NCI-H1930 (cell line): ENCODE results near the gene HBS1L.

Experiments
- DNase-seq, 2 experiments: peaks; one replicate each; lab custom pipeline; 2025; lab: John Stamatoyannopoulos, UW

The HBS1L gene

GRCh38 chr6:134999107-134999506, 55.5 kb downstream of the HBS1L start:
- DNase-seq, result no peak

DNA sequence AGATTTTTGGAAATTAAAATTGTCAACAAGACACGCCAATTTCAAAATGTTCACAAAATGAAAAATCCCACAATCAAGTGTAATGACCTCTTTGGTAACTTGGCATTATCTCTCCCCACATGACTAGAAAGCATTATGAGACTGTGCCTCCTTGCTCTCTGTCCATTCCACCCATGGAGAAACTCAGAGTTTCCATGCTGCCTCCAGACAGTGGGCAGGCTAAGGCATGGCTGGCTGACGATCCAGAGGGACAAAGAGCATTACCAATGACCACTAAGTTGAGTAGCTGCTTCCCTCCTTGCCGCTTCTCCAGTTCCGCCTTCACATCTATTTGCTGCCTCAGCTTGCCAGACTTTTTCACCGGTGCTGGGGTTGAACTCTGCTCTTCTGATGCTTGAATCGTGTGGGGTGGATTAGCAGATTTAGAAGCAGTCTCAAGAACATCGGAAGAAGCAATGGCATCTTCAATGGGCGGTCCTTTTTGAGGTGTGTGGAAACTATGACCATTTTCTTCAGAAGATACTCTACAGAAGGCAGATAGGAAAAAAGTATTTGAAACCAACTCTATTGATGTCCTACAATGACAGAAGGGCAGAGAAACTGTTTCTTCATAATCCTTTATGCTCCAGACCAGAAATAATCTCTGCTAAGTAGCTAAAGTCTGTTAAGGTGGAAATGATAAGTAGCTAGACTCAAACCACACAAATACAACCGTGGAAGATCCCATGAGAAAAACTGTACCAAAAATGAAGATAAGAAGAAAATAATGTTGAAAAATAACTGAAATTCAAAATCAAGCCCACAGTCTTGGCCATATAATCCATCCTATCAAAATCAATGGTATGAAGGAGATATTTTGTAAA, 57.3 kb downstream of the HBS1L start:
- DNase-seq, result no peak

DNA sequence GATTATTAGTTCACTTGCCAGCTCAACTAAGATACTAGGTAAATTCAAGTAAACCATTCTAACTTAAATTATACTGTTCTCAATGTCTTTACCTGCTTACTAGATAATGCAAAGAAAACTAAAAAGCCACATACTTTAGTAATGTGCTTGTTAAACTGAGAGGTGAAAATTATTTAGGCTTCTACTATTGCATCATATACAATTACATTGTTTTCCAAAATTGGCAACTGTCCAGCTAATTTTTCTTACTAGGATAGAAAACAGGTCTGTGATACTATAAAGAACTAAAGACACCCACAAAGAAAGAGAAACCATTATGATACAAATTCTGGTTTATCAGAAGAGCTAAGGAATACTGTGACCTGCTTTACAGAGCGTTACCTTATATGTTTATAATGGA, 59.1 kb downstream of the HBS1L start:
- peak in 1 of 2 experiments; percentile 44 for DNase-seq

GRCh38 chr6:134994431-134994830, 60.2 kb downstream of the HBS1L start:
- no peak for DNase-seq

GRCh38 chr6:134992155-134992554, 62.5 kb downstream of the HBS1L start:
- DNase-seq, result no peak

- no peak for DNase-seq
Observed at GRCh38 chr6:134990262-134990661, 64.4 kb downstream of the HBS1L start.

- DNase-seq, result no peak
Observed at GRCh38 chr6:134984821-134985220, 69.8 kb downstream of the HBS1L start.

DNA sequence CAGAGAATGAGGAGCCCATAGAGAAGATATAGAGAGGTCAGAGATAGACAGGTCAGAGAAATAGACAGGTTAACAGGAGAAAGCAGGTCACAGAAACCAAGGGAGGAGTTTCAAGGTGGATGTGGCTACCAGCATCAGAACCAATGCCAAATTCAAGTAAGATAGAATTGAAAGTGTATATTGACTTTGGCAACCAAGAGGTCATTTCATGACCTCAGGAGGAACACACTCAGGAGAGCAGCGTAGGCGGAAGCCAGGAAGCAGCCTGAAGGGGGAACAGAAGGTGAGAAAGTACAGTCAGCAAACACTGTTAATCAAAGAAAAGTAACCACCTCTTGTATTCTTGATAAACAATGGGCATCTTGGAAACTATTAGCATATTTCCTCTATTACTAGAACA, 70.8 kb downstream of the HBS1L start:
- DNase-seq, result no peak

- no peak for DNase-seq
Observed at GRCh38 chr6:134982161-134982560, 72.5 kb downstream of the HBS1L start.

DNA sequence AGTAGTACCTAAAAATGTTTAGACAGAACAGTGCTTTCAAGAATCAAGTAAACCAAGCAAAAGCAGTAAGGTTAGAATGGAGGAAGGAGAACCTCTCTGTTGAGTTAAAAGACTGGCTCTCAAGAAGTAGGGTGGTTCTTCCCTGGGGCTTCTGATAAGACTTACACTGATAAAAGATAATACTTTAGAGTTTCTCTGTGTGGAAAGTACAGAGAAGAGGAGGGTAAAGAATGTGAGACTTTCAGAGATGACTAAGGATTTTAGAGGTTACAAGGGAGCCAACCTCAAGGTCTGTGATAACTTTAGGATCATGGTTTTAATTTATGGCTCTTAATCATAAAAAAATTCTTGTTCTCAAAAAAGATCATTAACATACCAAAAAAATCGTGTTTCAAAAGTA, 73.8 kb downstream of the HBS1L start:
- no peak for DNase-seq

DNA sequence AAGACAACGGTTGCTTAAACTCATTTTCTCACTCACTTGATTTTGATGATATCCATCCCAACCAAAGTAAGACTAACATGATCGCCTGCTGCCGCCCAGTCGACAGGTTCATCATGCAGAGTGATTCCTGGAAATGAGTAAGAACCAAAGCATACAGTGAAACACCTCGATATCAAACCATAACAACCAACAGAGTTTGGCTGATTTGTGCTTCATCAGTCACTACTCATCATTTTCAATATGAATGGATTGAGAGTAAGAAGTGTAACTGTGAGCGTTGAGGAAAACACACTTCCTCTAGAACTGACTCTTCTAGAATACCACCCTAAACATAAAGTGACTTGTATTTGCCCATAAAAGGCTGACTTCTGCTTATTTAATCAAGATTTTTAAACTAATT, 75.5 kb downstream of the HBS1L start:
- DNase-seq, result no peak

- DNase-seq, result no peak
Observed at GRCh38 chr6:134974370-134974769, 80.3 kb downstream of the HBS1L start.

DNA sequence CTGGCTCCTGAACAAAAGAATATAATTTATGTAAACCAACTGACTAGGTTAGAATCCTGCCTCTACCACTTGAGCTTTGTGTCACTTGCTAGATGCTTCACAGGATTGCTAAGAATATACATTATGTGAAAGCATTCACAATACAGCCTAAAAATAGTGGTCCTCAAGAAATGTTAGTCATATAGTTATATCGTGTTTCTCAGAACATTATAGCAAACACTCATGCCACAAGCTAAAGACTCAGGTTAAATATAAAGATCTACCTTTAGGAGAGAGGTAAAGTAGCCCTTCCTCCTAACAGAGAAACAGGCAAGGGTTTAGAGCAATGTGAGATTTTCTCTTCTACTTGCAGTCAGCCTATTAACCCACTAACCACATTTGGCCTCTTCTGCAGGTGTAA, 86.9 kb downstream of the HBS1L start:
- no peak for DNase-seq

DNA sequence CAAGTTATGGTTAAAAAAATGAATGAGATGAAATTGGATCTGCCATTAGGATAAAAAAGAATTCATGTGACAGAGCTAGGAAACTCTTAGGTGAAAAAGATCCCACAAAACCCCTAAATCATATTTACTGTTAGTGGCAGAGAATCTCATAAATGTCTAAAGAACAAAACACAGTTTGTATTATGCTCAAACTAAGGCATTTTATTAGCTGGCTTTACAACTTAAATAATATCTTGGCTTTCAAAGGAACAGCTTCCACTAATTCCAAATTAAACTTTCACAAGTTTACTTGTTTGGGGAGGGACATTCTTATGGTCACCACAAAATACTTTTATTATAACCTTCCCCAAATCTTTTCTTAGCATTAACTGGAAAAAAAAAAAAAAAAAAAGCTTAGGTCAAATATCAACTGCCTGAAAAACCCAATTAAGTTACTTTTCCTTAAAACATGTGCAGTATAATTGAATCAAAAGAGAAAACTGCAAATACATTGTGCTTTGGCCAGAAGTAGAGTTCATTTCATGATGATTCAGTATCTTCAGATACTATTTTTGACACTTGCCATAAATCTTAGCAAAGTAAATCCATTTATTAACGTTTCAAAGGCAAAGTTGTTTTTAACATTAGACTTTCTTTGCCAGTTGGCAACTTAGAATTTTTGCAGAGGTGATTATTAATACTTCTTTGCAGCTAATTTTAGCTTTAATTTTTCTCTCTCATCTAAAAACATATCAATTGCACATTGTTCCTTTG, 90.0 kb downstream of the HBS1L start:
- no peak for DNase-seq

DNA sequence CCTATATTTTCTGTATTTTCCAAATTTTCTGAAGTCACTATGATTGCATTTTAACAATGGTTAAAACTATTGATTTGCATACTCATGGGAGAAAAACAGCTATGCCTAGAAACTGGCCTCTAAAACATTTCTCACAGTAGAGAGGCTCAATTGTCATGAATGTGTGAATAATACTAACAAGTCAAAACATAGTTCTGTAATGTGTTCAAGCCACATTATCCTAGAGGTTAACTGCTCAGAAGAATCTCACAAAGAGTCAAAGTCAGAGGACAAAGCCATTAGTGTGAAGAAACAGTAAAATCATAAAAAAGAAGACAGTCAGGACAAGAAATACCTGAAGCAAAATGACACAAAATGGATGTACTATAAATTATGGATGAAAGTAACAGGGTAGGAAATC, 92.2 kb downstream of the HBS1L start:
- no peak for DNase-seq

DNA sequence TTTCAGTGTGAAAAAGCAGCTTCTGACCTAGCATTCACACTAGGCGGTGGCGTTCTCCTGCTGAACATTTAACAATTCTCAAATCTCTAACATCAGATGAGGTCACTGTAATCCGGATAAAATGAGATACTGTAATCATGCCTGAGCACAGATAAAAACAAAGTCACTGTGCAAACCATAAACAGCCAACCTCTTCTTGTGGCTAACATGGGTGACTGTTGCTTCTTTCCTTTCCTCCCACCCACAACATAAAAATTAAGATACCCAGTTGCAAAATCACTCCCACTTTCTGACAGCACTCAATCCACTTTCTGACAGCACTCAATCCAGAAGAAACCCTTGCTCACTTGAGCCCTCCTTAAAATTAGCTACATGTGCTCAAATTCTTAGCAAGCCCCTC, 93.3 kb downstream of the HBS1L start:
- DNase-seq, result no peak

DNA sequence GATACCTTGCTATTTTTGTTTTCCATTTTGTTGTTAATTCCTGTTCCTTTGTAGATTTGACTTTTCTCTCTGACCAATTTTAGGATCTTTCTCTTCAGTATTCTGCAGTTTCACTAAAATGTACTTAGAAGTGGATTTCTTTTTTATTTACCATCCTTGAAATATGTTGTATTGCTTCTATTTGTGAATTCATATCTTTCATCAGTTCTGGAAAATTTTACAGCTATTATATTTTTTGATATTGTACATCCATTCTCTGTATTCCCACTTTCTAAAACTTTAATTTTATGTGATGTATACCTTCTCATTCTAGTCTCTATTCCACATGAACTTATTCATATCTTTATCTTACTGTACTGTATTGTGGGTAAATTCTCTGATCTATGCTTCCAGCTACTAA, 95.0 kb downstream of the HBS1L start:
- no peak for DNase-seq

- no peak for DNase-seq
Observed at GRCh38 chr6:134956676-134957075, 97.9 kb downstream of the HBS1L start.

GRCh38 chr6:134956032-134956431, 98.6 kb downstream of the HBS1L start:
- no peak for DNase-seq

- DNase-seq, result no peak
Observed at GRCh38 chr6:134954272-134955000, 100.2 kb downstream of the HBS1L start.

- DNase-seq, result no peak
Observed at GRCh38 chr6:134951494-134952263, 102.9 kb downstream of the HBS1L start.

- no peak for DNase-seq
Observed at GRCh38 chr6:134950482-134950881, 104.1 kb downstream of the HBS1L start.
